CD4-positive, CD25-positive, alpha-beta regulatory T cell (primary cell): ENCODE results near the gene SGPP2. TPM values are rescaled to one million over a fixed set of nuclear protein-coding genes. Genes with fewer than 3 reads are reported as not detected.
"Not testable (repeated sequence)": the region's sequence is repeated elsewhere in the genome, so short reads cannot be mapped to it uniquely, and the experiment has no call there.

Experiments
- ATAC-seq, 2 donors: fragments of 150-1000 bp; cut with Tn5 transposase; one replicate each; pipeline ENCODE4 v1.10.0; 2021; ENCODE audit warnings: low read depth in 2 of 2, moderate number of reproducible peaks in 2 of 2, moderate library complexity in 1 of 2
- DNase-seq, 3 donors: peaks; one replicate each; pipeline versions ENCODE4 v3.0.0 to v3.0.0-alpha.2; 2012 to 2022; ENCODE audit warnings: mixed read lengths in 1 of 3
- H3K27ac ChIP-seq: one replicate; pipeline ENCODE4 v1.7.0; 2013; ENCODE audit warnings: mild to moderate bottlenecking, low read length; ENCODE audit not compliant: insufficient read depth, poor library complexity, severe bottlenecking
- H3K27me3 ChIP-seq: one replicate; pipeline ENCODE4 v1.7.0; 2013; ENCODE audit warnings: low read length; ENCODE audit not compliant: control insufficient read depth, insufficient read depth
- H3K36me3 ChIP-seq: one replicate; pipeline ENCODE4 v1.7.0; 2013; ENCODE audit warnings: mild to moderate bottlenecking, low read length, moderate library complexity; ENCODE audit not compliant: control insufficient read depth, insufficient read depth
- H3K4me1 ChIP-seq: 2 replicates; pipeline ENCODE4 v1.7.0; 2013; ENCODE audit warnings: mild to moderate bottlenecking, low read length; ENCODE audit not compliant: insufficient read depth, control insufficient read depth, poor library complexity, severe bottlenecking
- H3K4me3 ChIP-seq: one replicate; pipeline ENCODE4 v1.7.0; 2013; ENCODE audit warnings: low read depth, mild to moderate bottlenecking, low read length, moderate library complexity
- H3K9me3 ChIP-seq, 2 experiments: 1 replicate in 1 of 2; 2 replicates in 1 of 2; pipeline ENCODE4 v1.7.0; 2013; ENCODE audit warnings: low read length in 2 of 2, mild to moderate bottlenecking in 1 of 2, moderate library complexity in 1 of 2; ENCODE audit not compliant: control insufficient read depth in 2 of 2
- H3K27ac Mint-ChIP-seq, 3 donors: one replicate each; pipeline ENCODE4 v1.8.0; 2020 to 2022; ENCODE audit warnings: mild to moderate bottlenecking in 3 of 3, mixed read lengths in 3 of 3, moderate library complexity in 2 of 3
- H3K27me3 Mint-ChIP-seq: one replicate; pipeline ENCODE4 v1.8.0; 2022; ENCODE audit warnings: mild to moderate bottlenecking, mixed read lengths
- H3K36me3 Mint-ChIP-seq: one replicate; pipeline ENCODE4 v1.8.0; 2020; ENCODE audit warnings: mixed read lengths
- H3K4me1 Mint-ChIP-seq, 4 donors: one replicate each; pipeline ENCODE4 v1.8.0; 2020 to 2022; ENCODE audit warnings: mixed read lengths in 4 of 4, mild to moderate bottlenecking in 1 of 4
- H3K4me3 Mint-ChIP-seq, 4 donors: one replicate each; pipeline ENCODE4 v1.8.0; 2020 to 2022; ENCODE audit warnings: mild to moderate bottlenecking in 4 of 4, mixed read lengths in 4 of 4, moderate library complexity in 3 of 4
- H3K9me3 Mint-ChIP-seq, 7 donors: one replicate each; pipeline ENCODE4 v1.8.0; 2020 to 2022; ENCODE audit warnings: mixed read lengths in 7 of 7, mild to moderate bottlenecking in 3 of 7, moderate library complexity in 2 of 7
- polyA plus RNA-seq, 4 donors: library from polyadenylated mRNA; unstranded; fragments of 300-500 nt; fragmentation: Illumina TruSeq; gene quantifications; one replicate each; pipeline ENCODE4 v1.2.3, GENCODE V29; 2021
- total RNA-seq: library from RNA; stranded (reverse); gene quantifications from one replicate; pipeline ENCODE4 v1.2.3, GENCODE V29; 2022

SGPP2 gene
- total and polyA plus RNA-seq, 5 donors from 2014 or later = 2.7 to 8.3 (median 4.9) TPM

GRCh38 chr2:222430681-222431080 lies 6.3 kb downstream of the SGPP2 start:
- Mint-ChIP-seq H3K27me3 (no peaks in the 10 kb centered on the region), H3K27ac (no peak overlapping the region)
- ATAC-seq = no peak

GRCh38 chr2:222431869-222432268 lies 7.5 kb downstream of the SGPP2 start:
- H3K27me3 ChIP-seq = no peaks in the 10 kb centered on the region
- no peaks in the 10 kb centered on the region for H3K36me3 ChIP-seq
- no peak for ATAC-seq
- Mint-ChIP-seq H3K27me3 (no peaks in the 10 kb centered on the region), H3K4me1 (peaks cover 12 to 44% (median 26%) of the 10 kb centered on the region in 4 donors), H3K36me3 (no peaks in the 10 kb centered on the region), H3K27ac (no peak overlapping the region), H3K4me3 (no peak overlapping the region), H3K9me3 (peaks cover 0 to 2% (median 0%) of the 10 kb centered on the region in 7 donors)
- no peak for DNase-seq
- peaks cover 10% of the 10 kb centered on the region for H3K4me1 ChIP-seq
- H3K27ac ChIP-seq = no peak overlapping the region
- no peak overlapping the region for H3K4me3 ChIP-seq
- no peaks in the 10 kb centered on the region for H3K9me3 ChIP-seq

More at GRCh38 chr2:222430681-222431080, 6.3 kb downstream of the SGPP2 start:
- peaks cover 0 to 2% (median 0%) of the 10 kb centered on the region in 7 donors for H3K9me3 Mint-ChIP-seq
- Histone ChIP-seq H3K9me3 (no peaks in the 10 kb centered on the region), H3K4me1 (peaks cover 22% of the 10 kb centered on the region), H3K4me3 (no peak overlapping the region), H3K36me3 (no peaks in the 10 kb centered on the region), H3K27me3 (no peaks in the 10 kb centered on the region), H3K27ac (no peak overlapping the region)
- H3K36me3 Mint-ChIP-seq = no peaks in the 10 kb centered on the region
- H3K4me3 Mint-ChIP-seq = no peak overlapping the region
- DNase-seq = no peak
- peaks cover 12 to 56% (median 36%) of the 10 kb centered on the region in 4 donors for H3K4me1 Mint-ChIP-seq

GRCh38 chr2:222433332-222434173 lies 9.2 kb downstream of the SGPP2 start:
- H3K27ac Mint-ChIP-seq = peak overlapping the region in 2 of 3 donors; percentile 26 to 56
- no peaks in the 10 kb centered on the region for H3K9me3 ChIP-seq
- H3K4me3 Mint-ChIP-seq = peak overlapping the region in 1 of 4 donors; percentile 48
- ATAC-seq (no peak), DNase-seq (no peak)
- no peaks in the 10 kb centered on the region for H3K36me3 Mint-ChIP-seq
- no peaks in the 10 kb centered on the region for H3K4me1 ChIP-seq
- H3K27me3 ChIP-seq = no peaks in the 10 kb centered on the region
- H3K4me3 ChIP-seq = no peak overlapping the region
- peaks cover 5 to 30% (median 15%) of the 10 kb centered on the region in 4 donors for H3K4me1 Mint-ChIP-seq
- H3K9me3 Mint-ChIP-seq = peaks cover 0 to 2% (median 0%) of the 10 kb centered on the region in 7 donors
- H3K27me3 Mint-ChIP-seq = no peaks in the 10 kb centered on the region
- no peaks in the 10 kb centered on the region for H3K36me3 ChIP-seq
- H3K27ac ChIP-seq = no peak overlapping the region

- H3K4me1 Mint-ChIP-seq = peaks cover 5 to 30% (median 15%) of the 10 kb centered on the region in 4 donors
- Histone ChIP-seq H3K4me3 (no peak overlapping the region), H3K4me1 (no peaks in the 10 kb centered on the region), H3K27ac (no peak overlapping the region), H3K27me3 (no peaks in the 10 kb centered on the region), H3K36me3 (no peaks in the 10 kb centered on the region), H3K9me3 (no peaks in the 10 kb centered on the region)
- no peaks in the 10 kb centered on the region for H3K27me3 Mint-ChIP-seq
- peak overlapping the region in 1 of 4 donors; percentile 48 for H3K4me3 Mint-ChIP-seq
- DNase-seq (no peak), ATAC-seq (no peak)
- peak overlapping the region in 1 of 3 donors; percentile 26 for H3K27ac Mint-ChIP-seq
- no peaks in the 10 kb centered on the region for H3K36me3 Mint-ChIP-seq
- H3K9me3 Mint-ChIP-seq = peaks cover 0 to 2% (median 0%) of the 10 kb centered on the region in 7 donors
These were observed 9.9 kb downstream of the SGPP2 start for GRCh38 chr2:222434204-222434603.

GRCh38 chr2:222435400-222436039 lies 11.2 kb downstream of the SGPP2 start:
- not testable (repeated sequence) for H3K27ac ChIP-seq, H3K36me3 ChIP-seq, H3K4me3 ChIP-seq, H3K36me3 Mint-ChIP-seq, H3K27me3 Mint-ChIP-seq, ATAC-seq, H3K27me3 ChIP-seq, H3K9me3 ChIP-seq, DNase-seq, H3K4me1 ChIP-seq, H3K4me3 Mint-ChIP-seq, H3K9me3 Mint-ChIP-seq, H3K27ac Mint-ChIP-seq
- peaks cover 5 to 26% (median 10%) of the 10 kb centered on the region in 4 donors for H3K4me1 Mint-ChIP-seq

- no peaks in the 10 kb centered on the region for H3K9me3 ChIP-seq
- H3K36me3 ChIP-seq = no peaks in the 10 kb centered on the region
- H3K36me3 Mint-ChIP-seq = no peaks in the 10 kb centered on the region
- H3K4me1 ChIP-seq = no peaks in the 10 kb centered on the region
- no peak overlapping the region for H3K27ac ChIP-seq
- no peaks in the 10 kb centered on the region for H3K9me3 Mint-ChIP-seq
- DNase-seq (no peak), ATAC-seq (no peak)
- H3K27ac Mint-ChIP-seq = no peak overlapping the region
- no peak overlapping the region for H3K4me3 Mint-ChIP-seq
- peaks cover 5 to 26% (median 10%) of the 10 kb centered on the region in 4 donors for H3K4me1 Mint-ChIP-seq
- no peaks in the 10 kb centered on the region for H3K27me3 Mint-ChIP-seq
- no peaks in the 10 kb centered on the region for H3K27me3 ChIP-seq
- no peak overlapping the region for H3K4me3 ChIP-seq
These were observed 11.7 kb downstream of the SGPP2 start for GRCh38 chr2:222436040-222436413.

- Histone ChIP-seq H3K4me3 (no peak overlapping the region), H3K27ac (no peak overlapping the region), H3K36me3 (no peaks in the 10 kb centered on the region), H3K9me3 (no peaks in the 10 kb centered on the region), H3K27me3 (no peaks in the 10 kb centered on the region), H3K4me1 (no peaks in the 10 kb centered on the region)
- Mint-ChIP-seq H3K27ac (no peak overlapping the region), H3K4me1 (peaks cover 5 to 12% (median 9%) of the 10 kb centered on the region in 4 donors), H3K4me3 (no peak overlapping the region), H3K27me3 (no peaks in the 10 kb centered on the region), H3K36me3 (no peaks in the 10 kb centered on the region), H3K9me3 (no peaks in the 10 kb centered on the region)
- DNase-seq (no peak), ATAC-seq (no peak)
These were observed 15.3 kb downstream of the SGPP2 start for GRCh38 chr2:222439692-222440091.
